ENCODE data around the gene ALG1. TPM values are rescaled to one million over a fixed set of nuclear protein-coding genes. Genes with fewer than 3 reads are reported as not detected.

Gene ALG1
- total RNA-seq, 1 experiment from 2014 or later = 31.4 TPM

GRCh38 chr16:5027575-5028235 is 43.9 kb upstream of the ALG1 start:
- ATAC-seq (no peak), DNase-seq (ENCODE audit: low spot score) (no peak)
- ChIA-PET CTCF (interaction anchor here (1.0 kb wide), 1 partner anchor 31 kb away, joined by 3 read pairs; no protein-coding TSS in a partner anchor), POLR2A (no interaction called here)
- Mint-ChIP-seq H3K4me1 (peaks cover under 1% of the 10 kb centered on the region; the same call in 1 of the 2 replicates), H3K9me3 (no peaks in the 10 kb centered on the region), H3K36me3 (no peaks in the 10 kb centered on the region), H3K4me3 (no peak overlapping the region), H3K27ac (no peak overlapping the region), H3K27me3 (ENCODE audit: low read depth) (no peaks in the 10 kb centered on the region)
- TF ChIP-seq ZBTB43 (CRISPR knock-in tag; IDR thresholded peaks at IDR 0.05) = no peak
- no peak for TF ChIP-seq TEAD1 (CRISPR knock-in tag; IDR thresholded peaks at IDR 0.05)
- no peak for TF ChIP-seq TP53 (CRISPR knock-in tag; IDR thresholded peaks at IDR 0.05)
- TF ChIP-seq OVOL2 (CRISPR knock-in tag; IDR thresholded peaks at IDR 0.05; ENCODE audit: borderline replicate concordance) = no peak
- no peak for TF ChIP-seq SOX15 (CRISPR knock-in tag; IDR thresholded peaks at IDR 0.05)
- no peak for TF ChIP-seq SMAD4 (CRISPR knock-in tag; IDR thresholded peaks at IDR 0.05)
- no peak for TF ChIP-seq FOXP1 (CRISPR knock-in tag; IDR thresholded peaks at IDR 0.05; ENCODE audit: borderline replicate concordance)
- no peak for TF ChIP-seq ERG (CRISPR knock-in tag; IDR thresholded peaks at IDR 0.05)
- no peak for TF ChIP-seq GABPB1 (CRISPR knock-in tag; IDR thresholded peaks at IDR 0.05)
- no peak for TF ChIP-seq TEAD4 (CRISPR knock-in tag; IDR thresholded peaks at IDR 0.05)
- no peak for TF ChIP-seq STAT6 (CRISPR knock-in tag; conservative IDR thresholded peaks at IDR 0.05; ENCODE audit: low read depth)
- TF ChIP-seq GRHL2 (CRISPR knock-in tag; IDR thresholded peaks at IDR 0.05; ENCODE audit: insufficient replicate concordance, severe bottlenecking) = no peak
- TF ChIP-seq ZNF138 (CRISPR knock-in tag; conservative IDR thresholded peaks at IDR 0.05) = no peak
- TF ChIP-seq NR1H2 (CRISPR knock-in tag; IDR thresholded peaks at IDR 0.05) = no peak
- no peak for TF ChIP-seq NR2C2 (CRISPR knock-in tag; IDR thresholded peaks at IDR 0.05)

- H3K4me1 Mint-ChIP-seq = peaks cover 5% of the 10 kb centered on the region
- POLR2A ChIA-PET = no interaction called here
- TF ChIP-seq NR2C2 (CRISPR knock-in tag; IDR thresholded peaks at IDR 0.05) (no peak), ZNF263 (CRISPR knock-in tag; IDR thresholded peaks at IDR 0.05; ENCODE audit: low read depth) (no peak), RORB (CRISPR knock-in tag; IDR thresholded peaks at IDR 0.05) (no peak), ATF6 (CRISPR knock-in tag; IDR thresholded peaks at IDR 0.05) (no peak), ESRRA (CRISPR knock-in tag; IDR thresholded peaks at IDR 0.05; ENCODE audit: borderline replicate concordance) (no peak), ATF2 (CRISPR knock-in tag; IDR thresholded peaks at IDR 0.05; ENCODE audit: borderline replicate concordance, low read depth) (no peak), SMAD4 (CRISPR knock-in tag; IDR thresholded peaks at IDR 0.05) (no peak), MLX (CRISPR knock-in tag; IDR thresholded peaks at IDR 0.05) (no peak), RELA (CRISPR knock-in tag; IDR thresholded peaks at IDR 0.05; ENCODE audit: borderline replicate concordance) (no peak), CDX4 (CRISPR knock-in tag; IDR thresholded peaks at IDR 0.05; ENCODE audit: borderline replicate concordance) (no peak), ZNF232 (CRISPR knock-in tag; IDR thresholded peaks at IDR 0.05) (no peak)
Measured at GRCh38 chr16:5028950-5029475, 42.6 kb upstream of the ALG1 start.

More at GRCh38 chr16:5028950-5029475, 42.6 kb upstream of the ALG1 start:
- Mint-ChIP-seq H3K4me3 (no peak overlapping the region), H3K27ac (no peak overlapping the region), H3K27me3 (ENCODE audit: low read depth) (no peaks in the 10 kb centered on the region), H3K36me3 (no peaks in the 10 kb centered on the region), H3K9me3 (no peaks in the 10 kb centered on the region)
- CTCF ChIA-PET = no interaction called here
- ATAC-seq = no peak
- DNase-seq (ENCODE audit: low spot score) = no peak
